Neural cell (in vitro differentiated cells): ENCODE measurements around the gene RNF20. TPM values are rescaled to one million over a fixed set of nuclear protein-coding genes. Genes with fewer than 3 reads are reported as not detected.

Experiments
- H2AFZ ChIP-seq: fragments of 200-600, 300-800 bp; sonication (generic), shearing (Covaris generic); 2 replicates; pipeline ENCODE4 v1.6.0; 2014; ENCODE audit warnings: low read depth, mild to moderate bottlenecking, antibody characterized with exemption, low read length, moderate library complexity
- H3F3A ChIP-seq: fragments of 200-600 bp; shearing (Covaris generic); 2 replicates; pipeline ENCODE4 v1.6.1; 2016; ENCODE audit warnings: mild to moderate bottlenecking, moderate library complexity, mixed read lengths, antibody characterized with exemption, low read length; ENCODE audit not compliant: insufficient read depth, poor library complexity, severe bottlenecking
- H3K27ac ChIP-seq: fragments of 200-600, 300-800 bp; sonication (generic), shearing (Covaris generic); 2 replicates; pipeline ENCODE4 v1.5.1; 2014; ENCODE audit warnings: mild to moderate bottlenecking, low read length, moderate library complexity
- H3K27me3 ChIP-seq: fragments of 300-800, 200-600 bp; sonication (generic), shearing (Covaris generic); 2 replicates; pipeline ENCODE4 v1.6.0; 2014; ENCODE audit warnings: mild to moderate bottlenecking, low read depth, low read length, moderate library complexity; ENCODE audit not compliant: insufficient read depth
- H3K36me3 ChIP-seq: fragments of 300-800, 200-600 bp; sonication (generic), shearing (Covaris generic); 2 replicates; pipeline ENCODE4 v1.5.1; 2014; ENCODE audit warnings: mild to moderate bottlenecking, antibody characterized with exemption, low read length, moderate library complexity; ENCODE audit not compliant: insufficient read depth
- H3K4me2 ChIP-seq: fragments of 300-800, 200-600 bp; sonication (generic), shearing (Covaris generic); 2 replicates; pipeline ENCODE4 v1.6.0; 2014; ENCODE audit warnings: mild to moderate bottlenecking, low read length
- H3K4me3 ChIP-seq: fragments of 300-800, 200-600 bp; sonication (generic), shearing (Covaris generic); 2 replicates; pipeline ENCODE4 v1.5.1; 2014; ENCODE audit warnings: mild to moderate bottlenecking, low read length, moderate library complexity
- H3K79me2 ChIP-seq: fragments of 200-600 bp; shearing (Covaris generic); replicated peaks from 2 replicates; pipeline ENCODE4 v1.6.0; 2014; ENCODE audit warnings: mild to moderate bottlenecking, low read length, moderate library complexity; ENCODE audit not compliant: insufficient read depth
- H3K9ac ChIP-seq: fragments of 300-800, 200-600 bp; sonication (generic), shearing (Covaris generic); 2 replicates; pipeline ENCODE4 v1.6.1; 2016; ENCODE audit warnings: mild to moderate bottlenecking, low read length, mixed read lengths
- H3K9me2 ChIP-seq: fragments of 200-600 bp; shearing (Covaris generic); 2 replicates; pipeline ENCODE4 v1.6.1; 2016; ENCODE audit warnings: mild to moderate bottlenecking, low read length, mixed read lengths; ENCODE audit not compliant: insufficient read depth
- H3K9me3 ChIP-seq: fragments of 200-600, 300-800 bp; sonication (generic), shearing (Covaris generic); 2 replicates; pipeline ENCODE4 v1.6.1; 2016; ENCODE audit warnings: mild to moderate bottlenecking, mixed run types, low read length, moderate library complexity, mixed read lengths
- H4K20me1 ChIP-seq: fragments of 200-600 bp; shearing (Covaris generic); 2 replicates; pipeline ENCODE4 v1.6.1; 2016; ENCODE audit warnings: mild to moderate bottlenecking, mixed run types; ENCODE audit not compliant: insufficient read depth
- EP300 ChIP-seq: fragments of 450-650 bp; conservative IDR thresholded peaks from 2 replicates; pipeline ENCODE4 v1.6.1; 2014; ENCODE audit warnings: antibody characterized with exemption, mild to moderate bottlenecking, moderate library complexity; ENCODE audit not compliant: poor library complexity, severe bottlenecking
- EZH2 ChIP-seq: fragments of 200-600, 300-800 bp; shearing (Covaris generic), sonication (generic); IDR thresholded peaks from 2 replicates; pipeline ENCODE4 v1.6.1; 2014; ENCODE audit warnings: antibody characterized with exemption, low read length, borderline replicate concordance, mild to moderate bottlenecking; ENCODE audit not compliant: insufficient read depth, poor library complexity, severe bottlenecking
- MXI1 ChIP-seq: fragments of 450-650 bp; conservative IDR thresholded peaks from 2 replicates; pipeline ENCODE4 v1.6.1; 2014; ENCODE audit warnings: antibody characterized with exemption, mild to moderate bottlenecking; ENCODE audit not compliant: poor library complexity, severe bottlenecking
- POLR2AphosphoS5 ChIP-seq: IDR thresholded peaks from 2 replicates; pipeline ENCODE4 v1.6.1; 2012
- RAD21 ChIP-seq: fragments of 450-650 bp; conservative IDR thresholded peaks from 2 replicates; pipeline ENCODE4 v1.6.1; 2014; ENCODE audit warnings: antibody characterized with exemption, mild to moderate bottlenecking, moderate library complexity
- SMC3 ChIP-seq: fragments of 450-650 bp; conservative IDR thresholded peaks from 2 replicates; pipeline ENCODE4 v1.6.1; 2014; ENCODE audit warnings: antibody characterized with exemption, mild to moderate bottlenecking, moderate library complexity; ENCODE audit not compliant: poor library complexity
- TAF1 ChIP-seq: IDR thresholded peaks from 2 replicates; pipeline ENCODE4 v1.6.1; 2012; ENCODE audit warnings: low read depth
- polyA plus RNA-seq: library from polyadenylated mRNA; depleted of rRNA; stranded (reverse); fragments of >200 nt; gene quantifications from 2 replicates; pipeline ENCODE4 v1.2.3, GENCODE V29; 2014
- TF ChIP-seq, protein P1 (sequence below): fragments of 450-650 bp; IDR thresholded peaks from 2 replicates; pipeline ENCODE4 v1.5.1; 2014; ENCODE audit warnings: antibody characterized with exemption, mild to moderate bottlenecking, moderate library complexity; ENCODE audit not compliant: poor library complexity, severe bottlenecking
- TF ChIP-seq, protein P2 (sequence below): IDR thresholded peaks from 2 replicates; pipeline ENCODE4 v1.6.1; 2012; ENCODE audit warnings: borderline replicate concordance

The RNF20 gene
- polyA plus RNA-seq, 1 donor from 2014 or later, result 32.1 TPM

- Histone ChIP-seq H2AFZ (no peak overlapping the region), H4K20me1 (no peaks in the 10 kb centered on the region), H3K4me3 (no peak overlapping the region), H3K9me2 (no peaks in the 10 kb centered on the region), H3K4me2 (no peak overlapping the region), H3K9me3 (no peaks in the 10 kb centered on the region), H3K27ac (no peak overlapping the region), H3K9ac (no peak overlapping the region), H3K36me3 (no peaks in the 10 kb centered on the region), H3K27me3 (no peaks in the 10 kb centered on the region), H3F3A (no peaks in the 10 kb centered on the region), H3K79me2 (no peaks in the 10 kb centered on the region)
- TF ChIP-seq, protein P1, sequence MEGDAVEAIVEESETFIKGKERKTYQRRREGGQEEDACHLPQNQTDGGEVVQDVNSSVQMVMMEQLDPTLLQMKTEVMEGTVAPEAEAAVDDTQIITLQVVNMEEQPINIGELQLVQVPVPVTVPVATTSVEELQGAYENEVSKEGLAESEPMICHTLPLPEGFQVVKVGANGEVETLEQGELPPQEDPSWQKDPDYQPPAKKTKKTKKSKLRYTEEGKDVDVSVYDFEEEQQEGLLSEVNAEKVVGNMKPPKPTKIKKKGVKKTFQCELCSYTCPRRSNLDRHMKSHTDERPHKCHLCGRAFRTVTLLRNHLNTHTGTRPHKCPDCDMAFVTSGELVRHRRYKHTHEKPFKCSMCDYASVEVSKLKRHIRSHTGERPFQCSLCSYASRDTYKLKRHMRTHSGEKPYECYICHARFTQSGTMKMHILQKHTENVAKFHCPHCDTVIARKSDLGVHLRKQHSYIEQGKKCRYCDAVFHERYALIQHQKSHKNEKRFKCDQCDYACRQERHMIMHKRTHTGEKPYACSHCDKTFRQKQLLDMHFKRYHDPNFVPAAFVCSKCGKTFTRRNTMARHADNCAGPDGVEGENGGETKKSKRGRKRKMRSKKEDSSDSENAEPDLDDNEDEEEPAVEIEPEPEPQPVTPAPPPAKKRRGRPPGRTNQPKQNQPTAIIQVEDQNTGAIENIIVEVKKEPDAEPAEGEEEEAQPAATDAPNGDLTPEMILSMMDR, result no peak
- no peak for TF ChIP-seq EP300
- no peak for TF ChIP-seq SMC3
- TF ChIP-seq EZH2, result no peak
- no peak for TF ChIP-seq MXI1
These were observed 58.3 kb downstream of the RNF20 start for GRCh38 chr9:101591787-101592446.

DNA sequence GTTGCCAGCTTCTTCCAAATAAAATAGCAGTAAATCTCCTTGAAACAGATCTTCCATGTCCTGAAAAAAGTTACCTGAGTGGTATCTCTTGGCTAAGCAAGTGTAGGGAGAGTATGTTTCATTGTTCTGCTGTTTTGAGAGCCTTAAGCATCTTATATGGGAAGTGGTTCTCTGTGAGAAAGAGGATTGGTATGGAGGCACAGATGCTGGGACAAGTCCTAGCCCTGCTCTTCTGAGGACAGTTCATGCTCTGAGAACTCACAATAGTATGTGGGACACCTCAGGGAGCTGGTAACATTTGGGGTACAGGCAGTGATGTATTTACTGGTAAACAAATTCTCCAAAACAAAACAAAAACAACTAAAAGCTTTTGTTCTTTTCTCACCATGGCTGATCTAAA, 59.1 kb downstream of the RNF20 start:
- Histone ChIP-seq H3K9me2 (no peaks in the 10 kb centered on the region), H3K36me3 (no peaks in the 10 kb centered on the region), H3K9me3 (no peaks in the 10 kb centered on the region), H3K4me2 (no peak overlapping the region), H2AFZ (no peak overlapping the region), H4K20me1 (no peaks in the 10 kb centered on the region), H3K4me3 (no peak overlapping the region), H3K27me3 (no peaks in the 10 kb centered on the region), H3K27ac (no peak overlapping the region), H3K79me2 (no peaks in the 10 kb centered on the region), H3K9ac (no peak overlapping the region), H3F3A (no peaks in the 10 kb centered on the region)
- TF ChIP-seq POLR2AphosphoS5 (no peak), TAF1 (no peak), SMC3 (no peak), RAD21 (no peak), MXI1 (no peak), EZH2 (no peak), EP300 (no peak)
- TF ChIP-seq, protein P1, result no peak
- TF ChIP-seq, protein P2, sequence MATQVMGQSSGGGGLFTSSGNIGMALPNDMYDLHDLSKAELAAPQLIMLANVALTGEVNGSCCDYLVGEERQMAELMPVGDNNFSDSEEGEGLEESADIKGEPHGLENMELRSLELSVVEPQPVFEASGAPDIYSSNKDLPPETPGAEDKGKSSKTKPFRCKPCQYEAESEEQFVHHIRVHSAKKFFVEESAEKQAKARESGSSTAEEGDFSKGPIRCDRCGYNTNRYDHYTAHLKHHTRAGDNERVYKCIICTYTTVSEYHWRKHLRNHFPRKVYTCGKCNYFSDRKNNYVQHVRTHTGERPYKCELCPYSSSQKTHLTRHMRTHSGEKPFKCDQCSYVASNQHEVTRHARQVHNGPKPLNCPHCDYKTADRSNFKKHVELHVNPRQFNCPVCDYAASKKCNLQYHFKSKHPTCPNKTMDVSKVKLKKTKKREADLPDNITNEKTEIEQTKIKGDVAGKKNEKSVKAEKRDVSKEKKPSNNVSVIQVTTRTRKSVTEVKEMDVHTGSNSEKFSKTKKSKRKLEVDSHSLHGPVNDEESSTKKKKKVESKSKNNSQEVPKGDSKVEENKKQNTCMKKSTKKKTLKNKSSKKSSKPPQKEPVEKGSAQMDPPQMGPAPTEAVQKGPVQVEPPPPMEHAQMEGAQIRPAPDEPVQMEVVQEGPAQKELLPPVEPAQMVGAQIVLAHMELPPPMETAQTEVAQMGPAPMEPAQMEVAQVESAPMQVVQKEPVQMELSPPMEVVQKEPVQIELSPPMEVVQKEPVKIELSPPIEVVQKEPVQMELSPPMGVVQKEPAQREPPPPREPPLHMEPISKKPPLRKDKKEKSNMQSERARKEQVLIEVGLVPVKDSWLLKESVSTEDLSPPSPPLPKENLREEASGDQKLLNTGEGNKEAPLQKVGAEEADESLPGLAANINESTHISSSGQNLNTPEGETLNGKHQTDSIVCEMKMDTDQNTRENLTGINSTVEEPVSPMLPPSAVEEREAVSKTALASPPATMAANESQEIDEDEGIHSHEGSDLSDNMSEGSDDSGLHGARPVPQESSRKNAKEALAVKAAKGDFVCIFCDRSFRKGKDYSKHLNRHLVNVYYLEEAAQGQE, result no peak
